Keratinocyte (primary cell): Measurements from ENCODE around the gene TARS1. TPM values are rescaled to one million over a fixed set of nuclear protein-coding genes. Genes with fewer than 3 reads are reported as not detected.

ENCODE experiments used
- DNase-seq: peaks from one replicate; pipeline ENCODE4 v3.0.0-alpha.2; 2011; ENCODE audit warnings: low read depth, missing footprints, low spot score
- FAIRE-seq: peaks from 2 replicates; lab custom pipeline; 2011; peaks lifted over from hg19 to GRCh38; lab: Jason Lieb, UNC
- H2AFZ ChIP-seq: 2 replicates; pipeline ENCODE4 v1.6.0; 2012; ENCODE audit warnings: low read length, control low read depth, inconsistent platforms; ENCODE audit not compliant: control insufficient read depth
- H3K27ac ChIP-seq: 2 replicates; pipeline ENCODE4 v1.5.1; 2011; ENCODE audit warnings: low read length; ENCODE audit not compliant: control insufficient read depth, insufficient read depth
- H3K27me3 ChIP-seq: 3 replicates; pipeline ENCODE4 v1.6.0; 2011; ENCODE audit warnings: low read length; ENCODE audit not compliant: control insufficient read depth, insufficient read depth; ENCODE audit errors: extremely low read depth
- H3K36me3 ChIP-seq, 2 experiments: 2 replicates in 1 of 2; 3 replicates in 1 of 2; pipeline ENCODE4 v1.5.1; 2011; ENCODE audit warnings: low read length in 2 of 2, mild to moderate bottlenecking in 1 of 2; ENCODE audit not compliant: control insufficient read depth in 2 of 2, insufficient read depth in 2 of 2; ENCODE audit errors: extremely low read depth in 1 of 2
- H3K4me1 ChIP-seq: 3 replicates; pipeline ENCODE4 v1.5.1; 2011; ENCODE audit warnings: low read length; ENCODE audit not compliant: control insufficient read depth, insufficient read depth; ENCODE audit errors: extremely low read depth
- H3K4me2 ChIP-seq: 3 replicates; pipeline ENCODE4 v1.6.0; 2011; ENCODE audit warnings: low read depth, low read length; ENCODE audit not compliant: control insufficient read depth, insufficient read depth; ENCODE audit errors: extremely low read depth
- H3K4me3 ChIP-seq, 3 experiments: fragments of 200-600 bp in 1 of 3; sonication (generic) in 1 of 3; 2 replicates in 2 of 3; 3 replicates in 1 of 3; pipeline ENCODE4 v1.5.1; 2011 to 2016; ENCODE audit warnings: low read length in 3 of 3, mild to moderate bottlenecking in 3 of 3, control low read depth in 2 of 3, inconsistent platforms in 1 of 3, low read depth in 1 of 3, mixed read lengths in 1 of 3, mixed run types in 1 of 3, moderate library complexity in 1 of 3; ENCODE audit not compliant: control insufficient read depth in 2 of 3, insufficient read depth in 2 of 3; ENCODE audit errors: extremely low read depth in 1 of 3
- H3K79me2 ChIP-seq: 2 replicates; pipeline ENCODE4 v1.6.0; 2012; ENCODE audit warnings: low read length; ENCODE audit not compliant: control insufficient read depth, insufficient read depth
- H3K9ac ChIP-seq: 3 replicates; pipeline ENCODE4 v1.6.0; 2011; ENCODE audit warnings: low read length; ENCODE audit not compliant: control insufficient read depth, insufficient read depth; ENCODE audit errors: extremely low read depth
- H3K9me1 ChIP-seq: 3 replicates; pipeline ENCODE4 v1.6.0; 2011; ENCODE audit warnings: low read length; ENCODE audit not compliant: control insufficient read depth, insufficient read depth; ENCODE audit errors: extremely low read depth
- H3K9me3 ChIP-seq: 2 replicates; pipeline ENCODE4 v1.5.1; 2012; ENCODE audit warnings: low read depth, low read length; ENCODE audit not compliant: control insufficient read depth
- H4K20me1 ChIP-seq: 3 replicates; pipeline ENCODE4 v1.6.0; 2011; ENCODE audit warnings: low read length; ENCODE audit not compliant: control insufficient read depth, insufficient read depth; ENCODE audit errors: extremely low read depth
- EZH2 ChIP-seq: IDR thresholded peaks from one replicate; pipeline ENCODE4 v1.6.1; 2012; ENCODE audit warnings: inconsistent platforms, mild to moderate bottlenecking, low read length, moderate library complexity
- dilution Hi-C: fragments of 300-500 bp; cut with MboI; formaldehyde crosslinking; loops from one replicate; pipeline ENCODE4 v1.7.0; 2020; ENCODE audit warnings: low sequenced_read_pairs; ENCODE audit not compliant: extremely low pct_ligation_motif_present
- polyA plus RNA-seq, 5 experiments: library from polyadenylated mRNA; depleted of rRNA in 3 of 5; stranded (reverse) in 3 of 5; stranded (forward) in 1 of 5; unstranded in 1 of 5; fragments of >200 nt; gene quantifications; 1 replicate in 1 of 5; 2 replicates in 3 of 5; 3 replicates in 1 of 5; pipeline versions ENCODE4 v1.2.1 to v1.2.3, GENCODE V29; 2011 to 2012; ENCODE audit warnings: missing spikeins in 2 of 5, low read depth in 1 of 5, low replicate concordance in 1 of 5
- TF ChIP-seq, protein P1 (sequence below), 3 experiments: IDR thresholded peaks in 1 of 3; conservative IDR thresholded peaks in 1 of 3; optimal IDR thresholded peaks in 1 of 3; 2 replicates in 2 of 3; 3 replicates in 1 of 3; pipeline versions ENCODE3 to v1.5.1; 2011; ENCODE audit warnings: low read length in 3 of 3, mild to moderate bottlenecking in 3 of 3, moderate library complexity in 2 of 3, control low read depth in 1 of 3, inconsistent platforms in 1 of 3; ENCODE audit not compliant: insufficient read depth in 2 of 3; ENCODE audit errors: extremely low read depth in 1 of 3

Gene TARS1
- polyA plus RNA-seq, 1 donor (not counting 4 experiments of a cell fraction or from before 2014, with no cell fraction given), result 213 TPM

DNA sequence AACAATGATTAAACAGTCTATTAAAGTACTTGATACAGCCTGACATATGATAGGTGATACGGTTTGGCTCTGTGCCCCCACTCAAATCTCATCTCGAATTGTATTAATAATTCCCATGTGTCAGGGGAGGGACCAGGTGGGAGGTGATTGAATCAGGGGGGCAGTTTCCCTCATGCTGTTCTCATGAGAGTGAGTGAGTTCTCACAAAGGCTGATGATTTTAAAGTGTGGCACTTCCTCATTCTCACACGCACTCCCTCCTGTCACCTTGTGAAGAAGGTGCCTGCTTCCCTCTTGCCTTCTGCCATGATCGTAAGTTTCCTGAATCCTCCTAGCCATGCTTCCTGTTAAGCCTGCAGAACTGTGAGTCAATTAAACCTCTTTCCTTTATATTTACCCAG lies 40.1 kb upstream of the TARS1 start:
- H3K4me2 ChIP-seq, result no peak overlapping the region

DNA sequence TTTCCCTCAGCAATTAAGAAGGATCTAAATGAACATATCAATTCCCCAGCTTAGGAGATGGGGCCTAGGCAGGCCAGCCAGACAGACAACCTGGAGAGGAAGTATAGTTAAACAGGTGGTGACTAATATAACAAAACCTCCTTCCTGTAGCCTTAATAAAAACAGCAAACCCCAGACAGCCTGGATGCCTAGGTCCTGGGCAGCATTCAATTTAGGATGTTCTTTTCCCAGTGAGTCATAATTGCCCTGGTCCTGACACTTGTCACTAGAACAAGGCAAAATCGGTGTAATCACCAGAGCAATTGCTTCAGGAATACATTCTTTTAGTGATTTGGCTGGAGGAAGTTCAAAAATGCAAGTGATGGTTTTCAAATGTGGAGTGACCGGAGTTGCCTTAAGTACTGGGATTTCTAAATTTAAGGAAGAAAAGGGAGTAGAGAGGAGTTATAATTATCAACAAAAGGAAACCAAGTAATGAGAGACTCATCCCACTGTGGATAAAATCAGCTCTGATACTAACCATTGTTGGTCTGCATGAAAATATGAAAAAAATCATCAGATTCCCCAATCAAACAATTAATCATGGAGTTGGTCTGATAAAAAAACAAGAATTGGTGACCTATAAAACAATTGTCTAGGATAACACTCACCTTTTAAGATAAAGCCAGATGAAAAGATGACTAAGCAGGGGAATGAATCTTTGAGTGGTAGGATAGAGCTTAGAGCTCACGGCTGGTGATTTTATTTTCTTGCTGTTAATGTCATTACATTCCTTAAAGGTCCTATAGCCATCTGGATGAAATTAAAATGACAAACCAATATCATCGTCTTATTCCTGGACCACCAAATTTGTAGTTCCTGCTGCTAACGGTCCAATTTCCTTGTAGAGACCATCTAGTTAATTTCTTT lies 39.0 kb upstream of the TARS1 start:
- dilution Hi-C loops, result no loop called here
- FAIRE-seq (peak; percentile 95), DNase-seq (peak; percentile 1)
- no peak overlapping the region for H3K9ac ChIP-seq
- H3K4me2 ChIP-seq, result peak overlapping the region; percentile 34
- H3K9me3 ChIP-seq, result no peaks in the 10 kb centered on the region
- H3K4me3 ChIP-seq, result no peak overlapping the region
- H3K27me3 ChIP-seq, result no peaks in the 10 kb centered on the region
- H3K79me2 ChIP-seq, result no peaks in the 10 kb centered on the region
- H3K4me1 ChIP-seq, result peaks cover 12% of the 10 kb centered on the region
- H3K27ac ChIP-seq, result no peak overlapping the region
- H3K36me3 ChIP-seq, result no peaks in the 10 kb centered on the region
- no peaks in the 10 kb centered on the region for H3K9me1 ChIP-seq
- H4K20me1 ChIP-seq, result no peaks in the 10 kb centered on the region
- H2AFZ ChIP-seq, result peak overlapping the region; percentile 35
- TF ChIP-seq, protein P1, sequence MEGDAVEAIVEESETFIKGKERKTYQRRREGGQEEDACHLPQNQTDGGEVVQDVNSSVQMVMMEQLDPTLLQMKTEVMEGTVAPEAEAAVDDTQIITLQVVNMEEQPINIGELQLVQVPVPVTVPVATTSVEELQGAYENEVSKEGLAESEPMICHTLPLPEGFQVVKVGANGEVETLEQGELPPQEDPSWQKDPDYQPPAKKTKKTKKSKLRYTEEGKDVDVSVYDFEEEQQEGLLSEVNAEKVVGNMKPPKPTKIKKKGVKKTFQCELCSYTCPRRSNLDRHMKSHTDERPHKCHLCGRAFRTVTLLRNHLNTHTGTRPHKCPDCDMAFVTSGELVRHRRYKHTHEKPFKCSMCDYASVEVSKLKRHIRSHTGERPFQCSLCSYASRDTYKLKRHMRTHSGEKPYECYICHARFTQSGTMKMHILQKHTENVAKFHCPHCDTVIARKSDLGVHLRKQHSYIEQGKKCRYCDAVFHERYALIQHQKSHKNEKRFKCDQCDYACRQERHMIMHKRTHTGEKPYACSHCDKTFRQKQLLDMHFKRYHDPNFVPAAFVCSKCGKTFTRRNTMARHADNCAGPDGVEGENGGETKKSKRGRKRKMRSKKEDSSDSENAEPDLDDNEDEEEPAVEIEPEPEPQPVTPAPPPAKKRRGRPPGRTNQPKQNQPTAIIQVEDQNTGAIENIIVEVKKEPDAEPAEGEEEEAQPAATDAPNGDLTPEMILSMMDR (optimal IDR thresholded peaks at IDR 0.05 in 1 of 3, IDR thresholded peaks at IDR 0.05 in 1 of 3, conservative IDR thresholded peaks at IDR 0.05 in 1 of 3; ENCODE audit: extremely low read depth in 1 of 3, insufficient read depth in 2 of 3, low read length in 3 of 3), result no peak
- no peak for TF ChIP-seq EZH2

More for the DNA sequence above, 40.1 kb upstream of the TARS1 start:
- FAIRE-seq (no peak), DNase-seq (no peak)
- Histone ChIP-seq H3K9ac (no peak overlapping the region), H4K20me1 (no peaks in the 10 kb centered on the region), H3K9me1 (no peaks in the 10 kb centered on the region), H3K36me3 (no peaks in the 10 kb centered on the region), H3K79me2 (no peaks in the 10 kb centered on the region), H3K4me1 (peaks cover 12% of the 10 kb centered on the region), H3K9me3 (no peaks in the 10 kb centered on the region), H2AFZ (peak overlapping the region; percentile 63), H3K27me3 (no peaks in the 10 kb centered on the region), H3K4me3 (no peak overlapping the region), H3K27ac (no peak overlapping the region)
- dilution Hi-C loops, result no loop called here
- TF ChIP-seq, protein P1 (optimal IDR thresholded peaks at IDR 0.05 in 1 of 3, IDR thresholded peaks at IDR 0.05 in 1 of 3, conservative IDR thresholded peaks at IDR 0.05 in 1 of 3; ENCODE audit: extremely low read depth in 1 of 3, insufficient read depth in 2 of 3, low read length in 3 of 3), result no peak
- TF ChIP-seq EZH2, result no peak
